IMR-90 (cell line): ENCODE results near the gene FRY. TPM values are rescaled to one million over a fixed set of nuclear protein-coding genes. Genes with fewer than 3 reads are reported as not detected.

Source experiments
- ATAC-seq: fragments of 200-7000 bp; cut with Tn5 transposase; 2 replicates; pipeline ENCODE4 v1.9.1; 2020; ENCODE audit warnings: low read depth, mild to moderate bottlenecking, moderate library complexity
- BruUV-seq: library from RNA; stranded (reverse); fragments of 400-500 nt; replicated peaks from 2 replicates; lab custom pipeline; 2021; lab: Mats Ljungman, UMichigan
- CTCF ChIA-PET: fragments of 300-600 bp; formaldehyde crosslinking; extraction: SDS; loops from one replicate; lab custom pipeline; 2021; ENCODE audit warnings: antibody characterized with exemption; lab: Yijun Ruan, JAX
- POLR2A ChIA-PET: fragments of 300-600 bp; sonication (Branson Sonifier 250); formaldehyde crosslinking; loops from one replicate; lab custom pipeline; 2022; ENCODE audit warnings: antibody characterized with exemption; ENCODE audit not compliant: unreplicated experiment; lab: Charles Lee
- DNase-seq: peaks from one replicate; pipeline ENCODE4 v3.0.0; 2013
- H2AFZ ChIP-seq: replicated peaks from 2 replicates; pipeline ENCODE3; 2013; ENCODE audit warnings: low read length, mild to moderate bottlenecking; ENCODE audit not compliant: poor library complexity
- H2AK5ac ChIP-seq: 2 replicates; pipeline ENCODE4 v1.6.1; 2013; ENCODE audit warnings: low read depth, low read length, inconsistent platforms
- H2AK9ac ChIP-seq: replicated peaks from 2 replicates; pipeline ENCODE3; 2013; ENCODE audit warnings: mild to moderate bottlenecking, low read depth, low read length, moderate library complexity; ENCODE audit not compliant: poor library complexity
- H2BK120ac ChIP-seq: 2 replicates; pipeline ENCODE4 v1.6.1; 2013; ENCODE audit warnings: low read depth, low read length, inconsistent platforms
- H2BK15ac ChIP-seq: 3 replicates; pipeline ENCODE4 v1.6.1; 2013; ENCODE audit warnings: low read depth, low read length, inconsistent platforms
- H2BK20ac ChIP-seq: 2 replicates; pipeline ENCODE4 v1.6.1; 2013; ENCODE audit warnings: low read depth, mild to moderate bottlenecking, inconsistent platforms, low read length, moderate library complexity
- H2BK5ac ChIP-seq: 2 replicates; pipeline ENCODE4 v1.6.1; 2013; ENCODE audit warnings: mild to moderate bottlenecking, low read depth, low read length, inconsistent platforms; ENCODE audit not compliant: poor library complexity, severe bottlenecking
- H3K14ac ChIP-seq: replicated peaks from 2 replicates; pipeline ENCODE4 v1.6.1; 2013; ENCODE audit warnings: low read depth, low read length, inconsistent platforms
- H3K18ac ChIP-seq: 2 replicates; pipeline ENCODE4 v1.6.1; 2013; ENCODE audit warnings: low read depth, low read length, control low read depth
- H3K23ac ChIP-seq: 2 replicates; pipeline ENCODE4 v1.6.1; 2013; ENCODE audit warnings: low read depth, low read length, inconsistent platforms
- H3K27ac ChIP-seq: 2 replicates; pipeline ENCODE4 v1.5.1; 2013; ENCODE audit warnings: mild to moderate bottlenecking, control low read depth, low read length; ENCODE audit not compliant: insufficient read depth
- H3K27me3 ChIP-seq: 2 replicates; pipeline ENCODE4 v1.6.1; 2013; ENCODE audit warnings: low read length; ENCODE audit not compliant: control insufficient read depth, insufficient read depth
- H3K36me3 ChIP-seq: 2 replicates; pipeline ENCODE4 v1.6.1; 2013; ENCODE audit warnings: low read length, mixed read lengths; ENCODE audit not compliant: control insufficient read depth, insufficient read depth
- H3K4ac ChIP-seq: 2 replicates; pipeline ENCODE4 v1.6.1; 2013; ENCODE audit warnings: low read depth, low read length, inconsistent platforms
- H3K4me1 ChIP-seq: 2 replicates; pipeline ENCODE4 v1.6.1; 2013; ENCODE audit warnings: low read length, mixed read lengths; ENCODE audit not compliant: control insufficient read depth, insufficient read depth
- H3K4me2 ChIP-seq: 2 replicates; pipeline ENCODE4 v1.6.1; 2013; ENCODE audit warnings: low read depth, mild to moderate bottlenecking, control low read depth, low read length, moderate library complexity
- H3K4me3 ChIP-seq: 2 replicates; pipeline ENCODE4 v1.5.1; 2013; ENCODE audit warnings: low read depth, mild to moderate bottlenecking, control low read depth, low read length, moderate library complexity; ENCODE audit not compliant: insufficient read depth
- H3K56ac ChIP-seq: 2 replicates; pipeline ENCODE4 v1.6.1; 2013; ENCODE audit warnings: low read length, inconsistent platforms; ENCODE audit not compliant: insufficient read depth; ENCODE audit errors: extremely low read depth
- H3K79me1 ChIP-seq, 2 experiments: 2 replicates each; pipeline ENCODE4 v1.6.1; 2013; ENCODE audit warnings: low read length in 2 of 2, inconsistent platforms in 1 of 2, low read depth in 1 of 2
- H3K9ac ChIP-seq: 2 replicates; pipeline ENCODE4 v1.6.1; 2013; ENCODE audit warnings: low read depth, low read length, control low read depth
- H3K9me1 ChIP-seq: 2 replicates; pipeline ENCODE4 v1.6.1; 2013; ENCODE audit warnings: low read length, inconsistent platforms; ENCODE audit not compliant: insufficient read depth
- H3K9me3 ChIP-seq: 2 replicates; pipeline ENCODE4 v1.6.1; 2013; ENCODE audit warnings: low read length; ENCODE audit not compliant: control insufficient read depth, insufficient read depth
- H4K20me1 ChIP-seq: 2 replicates; pipeline ENCODE4 v1.6.1; 2013; ENCODE audit warnings: low read length, inconsistent platforms; ENCODE audit not compliant: insufficient read depth
- H4K5ac ChIP-seq: 2 replicates; pipeline ENCODE4 v1.6.1; 2013; ENCODE audit warnings: mild to moderate bottlenecking, low read depth, low read length, control low read depth
- H4K8ac ChIP-seq, 2 experiments: 2 replicates each; pipeline ENCODE4 v1.6.1; 2013; ENCODE audit warnings: low read depth in 2 of 2, low read length in 2 of 2, control low read depth in 1 of 2, inconsistent platforms in 1 of 2
- H4K91ac ChIP-seq: 2 replicates; pipeline ENCODE4 v1.6.1; 2013; ENCODE audit warnings: low read depth, low read length, inconsistent platforms; ENCODE audit not compliant: insufficient read depth
- NFE2L2 ChIP-seq: fragments of 150-350 bp; IDR thresholded peaks from 2 replicates; pipeline ENCODE4 v1.6.1; 2016; ENCODE audit warnings: low read depth, mild to moderate bottlenecking, low read length
- WGBS, 2 experiments: methylation state at CpG; one replicate each; pipeline versions ENCODE4 v1.1.5 to v1.1.7; 2013; ENCODE audit warnings: missing lambda C conversion rate in 2 of 2; ENCODE audit not compliant: insufficient read length in 1 of 2; ENCODE audit errors: extremely low coverage in 2 of 2; 5-methylcytosine and 5-hydroxymethylcytosine counted together
- dilution Hi-C: fragments of 300-500 bp; cut with HindIII; formaldehyde crosslinking; loops from one replicate; pipeline ENCODE4 v1.14.3; 2018; ENCODE audit warnings: low sequenced_read_pairs; ENCODE audit not compliant: unreplicated experiment
- in situ Hi-C: fragments of 300-500 bp; cut with MboI; formaldehyde crosslinking; loops from 3 replicates; pipeline ENCODE4 v1.14.3; 2019; ENCODE audit warnings: low sequenced_read_pairs, inconsistent platforms, mixed read lengths
- intact Hi-C: fragments of 100-400 bp; cut with micrococcal nuclease; formaldehyde crosslinking; loops from 2 replicates; pipeline ENCODE4 v1.10.0; 2022
- polyA plus RNA-seq, 3 experiments: library from polyadenylated mRNA; depleted of rRNA; stranded (reverse); fragments of >200 nt; gene quantifications; 2 replicates each; pipeline ENCODE4 v1.2.3, GENCODE V29; 2012; ENCODE audit warnings: low replicate concordance in 1 of 3
- total RNA-seq: library from RNA; depleted of rRNA; stranded (reverse); fragments of >200 nt; gene quantifications from 2 replicates; pipeline ENCODE4 v1.2.3, GENCODE V29; 2012

FRY gene
- total and polyA plus RNA-seq, 2 of the 4 experiments (the other 2 are of a cell fraction): 3.0 to 4.8 TPM

DNA sequence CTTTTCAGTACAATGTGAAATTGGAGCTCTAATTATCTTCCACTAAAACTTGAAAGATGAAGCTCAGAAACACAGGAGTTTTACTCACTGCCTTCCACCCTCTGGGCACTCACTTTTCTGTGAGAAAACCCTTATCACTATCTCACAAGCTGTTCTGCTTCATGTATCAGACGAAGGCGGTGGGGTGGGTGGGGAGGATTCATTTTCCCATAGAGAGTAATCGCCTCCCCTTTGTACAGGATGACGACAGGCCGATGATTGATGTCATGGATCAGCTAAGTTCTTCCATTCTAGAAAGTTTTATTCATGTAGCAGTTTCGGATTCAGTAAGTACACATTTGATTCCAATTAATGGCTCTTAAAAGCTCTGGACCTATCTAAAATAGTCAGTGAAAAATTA is 143.7 kb downstream of the FRY start:
- H2BK20ac ChIP-seq: no peak overlapping the region
- H3K23ac ChIP-seq: no peak overlapping the region
- H3K56ac ChIP-seq: no peak overlapping the region
- TF ChIP-seq NFE2L2: no peak
- H3K14ac ChIP-seq: no peak overlapping the region
- no peak overlapping the region for H4K8ac ChIP-seq
- no peaks in the 10 kb centered on the region for H3K9me3 ChIP-seq
- no peak overlapping the region for H2AK5ac ChIP-seq
- no peak overlapping the region for H2BK120ac ChIP-seq
- H4K5ac ChIP-seq: no peak overlapping the region
- peaks cover 7% of the 10 kb centered on the region; the same call in 1 of the 2 replicates for H3K36me3 ChIP-seq
- no peaks in the 10 kb centered on the region for H3K4me1 ChIP-seq
- H2BK5ac ChIP-seq: no peak overlapping the region
- dilution Hi-C loops (no loop called here), in situ Hi-C loops (no loop called here), intact Hi-C loops (no loop called here)
- no peak overlapping the region for H2AK9ac ChIP-seq
- H2AFZ ChIP-seq: no peak overlapping the region
- ChIA-PET CTCF (interaction anchor here (1.3 kb wide), 1 partner anchor 9 kb away, joined by 4 read pairs; no protein-coding TSS in a partner anchor), POLR2A (no interaction called here)
- no peak overlapping the region for H2BK15ac ChIP-seq
- H3K9ac ChIP-seq: no peak overlapping the region
- H3K4ac ChIP-seq: no peak overlapping the region
- no peaks in the 10 kb centered on the region for H3K27me3 ChIP-seq
- H4K20me1 ChIP-seq: no peaks in the 10 kb centered on the region
- no CpG with 5 or more reads among the region's 6 CpGs for WGBS, 2 experiments
- no TSS peak for BruUV-seq
- H3K4me3 ChIP-seq: no peak overlapping the region
- no peak overlapping the region for H3K4me2 ChIP-seq
- no peaks in the 10 kb centered on the region; the same call in 1 of the 2 replicates for H3K9me1 ChIP-seq
- ATAC-seq (no peak), DNase-seq (no peak)
- no peak overlapping the region for H3K18ac ChIP-seq
- H4K91ac ChIP-seq: no peak overlapping the region
- no peaks in the 10 kb centered on the region; a peak in 1 of 4 replicates for H3K79me1 ChIP-seq
- no peak overlapping the region for H3K27ac ChIP-seq
